Stimulated activated CD4-positive, alpha-beta T cell treated with anti-CD3 and anti-CD28 coated beads, Interleukin-4, amount 100 ng/mL, for 24 hours (primary cell): ENCODE data around the gene WDR53.
"Not testable (repeated sequence)": the region's sequence is repeated elsewhere in the genome, so short reads cannot be mapped to it uniquely, and the experiment has no call there.

Experiments used
- DNase-seq: peaks from one replicate; pipeline ENCODE4 v3.0.0-alpha.2; 2020

The WDR53 gene

GRCh38 chr3:196568246-196569002 lies at the start of gene WDR53, which contains the start of gene FBXO45:
Gene WDR53 (minus strand): TSS chr3:196568554. CDS start chr3:196561475, 7,079 bp downstream.
Gene FBXO45 (plus strand): TSS chr3:196568660. CDS start chr3:196568985, 325 bp downstream.
- DNase-seq: peak; percentile 95

GRCh38 chr3:196617256-196617655 lies 48.9 kb upstream of the WDR53 start:
- no peak for DNase-seq

GRCh38 chr3:196615234-196615633 lies 46.9 kb upstream of the WDR53 start:
- DNase-seq: not testable (repeated sequence)

GRCh38 chr3:196611761-196612483 lies 43.6 kb upstream of the WDR53 start:
- no peak for DNase-seq

GRCh38 chr3:196609805-196610515 lies 41.6 kb upstream of the WDR53 start:
- DNase-seq: no peak

- DNase-seq: peak; percentile 96
Observed at GRCh38 chr3:196609343-196609775, 41.0 kb upstream of the WDR53 start.

- DNase-seq: no peak
Observed at GRCh38 chr3:196608693-196609092, 40.3 kb upstream of the WDR53 start.

GRCh38 chr3:196604548-196604947 lies 36.2 kb upstream of the WDR53 start:
- peak; percentile 47 for DNase-seq

GRCh38 chr3:196603683-196604082 lies 35.3 kb upstream of the WDR53 start:
- no peak for DNase-seq

- DNase-seq: no peak
Observed at GRCh38 chr3:196602673-196603072, 34.3 kb upstream of the WDR53 start.

GRCh38 chr3:196600359-196600758 lies 32.0 kb upstream of the WDR53 start:
- DNase-seq: no peak

- no peak for DNase-seq
Observed at GRCh38 chr3:196599734-196600128, 31.4 kb upstream of the WDR53 start.

GRCh38 chr3:196597971-196598733 lies 29.8 kb upstream of the WDR53 start:
- peak; percentile 24 for DNase-seq

- DNase-seq: no peak
Observed at GRCh38 chr3:196596355-196596754, 28.0 kb upstream of the WDR53 start.

- no peak for DNase-seq
Observed at GRCh38 chr3:196590279-196590678, 21.9 kb upstream of the WDR53 start.

- no peak for DNase-seq
Observed at GRCh38 chr3:196585044-196585757, 16.8 kb upstream of the WDR53 start.

GRCh38 chr3:196572389-196572788 lies 4.0 kb upstream of the WDR53 start:
- no peak for DNase-seq

GRCh38 chr3:196570332-196570731 lies 2.0 kb upstream of the WDR53 start:
- not testable (repeated sequence) for DNase-seq

GRCh38 chr3:196569003-196569516 lies 706 bp upstream of the WDR53 start:
- DNase-seq: peak; percentile 44

- DNase-seq: peak; percentile 30
Observed at GRCh38 chr3:196563721-196564225, 4.6 kb downstream of the WDR53 start.

- DNase-seq: no peak
Observed at GRCh38 chr3:196559826-196560225, 8.5 kb downstream of the WDR53 start.
